Stimulated activated CD8-positive, alpha-beta memory T cell treated with anti-CD3 and anti-CD28 coated beads, Interleukin-12 subunit alpha, Interleukin-12 subunit beta, amount 100 ng/mL, for 1 hour (primary cell): ENCODE measurements around the gene ZNF442.
"Not testable (repeated sequence)": the region's sequence is repeated elsewhere in the genome, so short reads cannot be mapped to it uniquely, and the experiment has no call there.

Experiments
- DNase-seq: peaks from one replicate; pipeline ENCODE4 v3.0.0-alpha.2; 2020; ENCODE audit warnings: low read depth

The ZNF442 gene

GRCh38 chr19:12330340-12330739, 35.1 kb downstream of the ZNF442 start:
- DNase-seq: no peak

GRCh38 chr19:12325690-12326089, 39.8 kb downstream of the ZNF442 start:
- DNase-seq: no peak

DNA sequence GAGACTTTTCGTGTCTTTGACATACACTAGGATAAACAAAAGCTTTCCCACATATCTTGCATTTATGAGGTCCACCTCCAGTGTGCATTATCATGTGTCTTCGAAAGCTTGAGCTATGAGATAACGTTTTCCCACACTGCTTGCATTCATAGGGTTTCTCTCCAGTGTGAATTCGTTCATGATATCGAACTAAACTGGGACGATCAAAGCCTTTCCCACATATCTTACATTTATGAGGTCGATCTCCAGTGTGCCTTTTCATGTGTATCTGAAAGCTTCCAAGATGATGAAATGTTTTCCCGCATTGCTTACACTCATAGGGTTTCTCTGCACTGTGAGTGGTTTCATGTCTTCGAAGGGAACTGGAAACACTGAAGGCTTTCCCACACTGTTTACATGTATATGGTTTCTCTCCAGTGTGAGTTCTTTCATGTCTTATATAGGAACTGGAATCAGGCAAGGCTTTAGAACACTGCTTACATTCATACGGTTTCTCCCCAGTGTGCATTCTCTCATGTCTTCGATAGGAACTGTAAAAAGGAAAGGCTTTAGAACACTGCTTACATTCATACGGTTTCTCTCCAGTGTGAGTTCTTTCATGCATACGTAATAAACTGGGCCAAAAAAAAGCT, 46.6 kb downstream of the ZNF442 start:
- no peak for DNase-seq

DNA sequence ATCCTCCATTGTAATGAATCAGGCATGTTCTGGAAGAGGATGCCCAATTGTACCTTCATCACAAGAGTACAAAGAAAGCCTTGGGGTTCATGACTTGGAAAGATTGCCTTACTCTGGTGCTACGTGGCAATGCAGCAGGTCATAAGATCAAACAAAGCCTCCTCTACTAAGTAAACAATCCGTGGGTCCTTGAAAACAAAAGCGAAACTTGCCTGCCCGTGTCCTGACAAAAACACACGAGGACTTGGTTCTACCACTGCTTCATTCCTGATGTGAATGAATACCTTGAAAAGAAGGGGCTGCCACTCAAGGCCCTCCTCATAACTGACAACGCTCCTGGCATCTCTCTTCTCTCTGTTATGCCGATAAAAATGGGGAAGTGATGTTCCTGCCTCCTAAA, 50.9 kb downstream of the ZNF442 start:
- DNase-seq: no peak

GRCh38 chr19:12308891-12309290, 56.6 kb downstream of the ZNF442 start:
- not testable (repeated sequence) for DNase-seq
